ENCODE data around the gene MAT1A.

Gene MAT1A

DNA sequence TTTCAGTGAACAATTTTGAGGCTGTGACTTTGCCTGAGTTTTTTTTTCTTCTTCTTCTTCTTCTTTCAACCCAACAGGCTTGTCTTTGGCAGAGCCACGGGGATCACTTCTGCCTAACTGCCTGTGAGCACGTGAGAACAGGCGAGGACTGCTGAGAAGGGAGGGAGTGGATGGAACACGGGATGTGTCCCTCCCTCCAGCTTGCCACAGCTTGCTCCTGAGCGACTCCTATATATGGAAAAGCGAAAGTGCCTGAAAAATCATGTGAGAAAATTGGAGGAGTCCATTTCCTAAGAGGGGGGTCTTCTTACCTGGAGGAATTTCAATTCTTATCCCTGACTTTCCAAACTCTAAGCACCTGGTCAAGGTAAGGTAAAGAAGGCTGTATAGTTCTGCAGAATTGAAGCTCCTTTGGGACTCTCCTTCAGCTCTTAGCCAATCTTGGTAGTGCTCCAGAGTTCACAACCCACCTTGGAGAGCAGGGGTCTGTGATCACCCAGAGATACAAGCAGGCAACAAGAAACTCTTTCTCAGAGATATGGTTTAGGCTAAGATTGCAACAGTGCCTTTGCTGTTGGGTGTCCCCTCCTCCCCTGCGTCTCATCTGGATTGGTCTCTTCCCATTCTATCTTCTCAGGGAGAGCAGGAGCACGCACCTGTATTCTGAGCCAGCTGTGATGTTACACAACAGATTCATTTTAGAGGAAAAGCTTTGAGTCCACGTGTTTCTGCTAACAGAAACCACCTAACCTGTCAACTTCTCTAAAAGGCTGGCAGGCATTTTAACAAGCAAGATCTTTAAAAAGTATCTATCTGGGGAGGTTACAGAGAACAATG is at the start of gene MAT1A:
MAT1A (minus strand) TSS at position 208 of the 837 bp plus-strand sequence. CDS start 235 bp downstream, outside the sequence.
- TF ChIP-seq, protein P1, sequence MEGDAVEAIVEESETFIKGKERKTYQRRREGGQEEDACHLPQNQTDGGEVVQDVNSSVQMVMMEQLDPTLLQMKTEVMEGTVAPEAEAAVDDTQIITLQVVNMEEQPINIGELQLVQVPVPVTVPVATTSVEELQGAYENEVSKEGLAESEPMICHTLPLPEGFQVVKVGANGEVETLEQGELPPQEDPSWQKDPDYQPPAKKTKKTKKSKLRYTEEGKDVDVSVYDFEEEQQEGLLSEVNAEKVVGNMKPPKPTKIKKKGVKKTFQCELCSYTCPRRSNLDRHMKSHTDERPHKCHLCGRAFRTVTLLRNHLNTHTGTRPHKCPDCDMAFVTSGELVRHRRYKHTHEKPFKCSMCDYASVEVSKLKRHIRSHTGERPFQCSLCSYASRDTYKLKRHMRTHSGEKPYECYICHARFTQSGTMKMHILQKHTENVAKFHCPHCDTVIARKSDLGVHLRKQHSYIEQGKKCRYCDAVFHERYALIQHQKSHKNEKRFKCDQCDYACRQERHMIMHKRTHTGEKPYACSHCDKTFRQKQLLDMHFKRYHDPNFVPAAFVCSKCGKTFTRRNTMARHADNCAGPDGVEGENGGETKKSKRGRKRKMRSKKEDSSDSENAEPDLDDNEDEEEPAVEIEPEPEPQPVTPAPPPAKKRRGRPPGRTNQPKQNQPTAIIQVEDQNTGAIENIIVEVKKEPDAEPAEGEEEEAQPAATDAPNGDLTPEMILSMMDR (IDR thresholded peaks at IDR 0.05; ENCODE audit: borderline replicate concordance, insufficient read depth, low read depth, low read length): no peak
- no peak within 1 kb of the TSS for H3K4me3 ChIP-seq (ENCODE audit: low read depth, low read length)

GRCh38 chr10:80333983-80334382 is 44.5 kb upstream of the MAT1A start:
- TF ChIP-seq, protein P1 (IDR thresholded peaks at IDR 0.05; ENCODE audit: borderline replicate concordance, insufficient read depth, low read depth, low read length): no peak

DNA sequence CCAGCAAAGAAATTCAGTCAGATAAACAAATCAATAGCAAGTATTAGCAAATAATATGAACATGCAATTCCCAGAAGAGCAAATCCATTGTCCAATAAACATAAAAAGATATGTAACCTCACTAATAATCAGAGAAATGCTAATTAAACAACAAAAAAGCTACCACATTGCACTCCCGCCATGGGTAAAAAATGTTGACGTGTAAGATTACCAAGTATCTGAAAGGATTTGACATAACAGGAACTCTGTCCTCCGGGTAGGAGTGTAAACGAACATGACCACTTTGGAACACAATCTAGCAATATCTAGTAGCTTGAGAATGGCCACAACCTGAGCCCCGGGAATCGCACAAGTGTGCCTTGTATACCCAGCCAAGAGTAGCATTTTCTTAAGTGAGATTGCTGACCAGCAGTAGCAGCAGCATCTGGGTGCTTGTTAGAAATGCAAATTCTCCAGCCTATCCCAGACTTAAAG is 35.5 kb upstream of the MAT1A start:
- H3K4me3 ChIP-seq (ENCODE audit: low read depth, low read length): no peak overlapping the region
- TF ChIP-seq, protein P1 (IDR thresholded peaks at IDR 0.05; ENCODE audit: borderline replicate concordance, insufficient read depth, low read depth, low read length): no peak

More at GRCh38 chr10:80333983-80334382, 44.5 kb upstream of the MAT1A start:
- no peak overlapping the region for H3K4me3 ChIP-seq (ENCODE audit: low read depth, low read length)

- H3K4me3 ChIP-seq (ENCODE audit: low read depth, low read length): no peak overlapping the region
- TF ChIP-seq, protein P1 (IDR thresholded peaks at IDR 0.05; ENCODE audit: borderline replicate concordance, insufficient read depth, low read depth, low read length): no peak
These were observed 34.6 kb upstream of the MAT1A start for GRCh38 chr10:80324086-80324485.

DNA sequence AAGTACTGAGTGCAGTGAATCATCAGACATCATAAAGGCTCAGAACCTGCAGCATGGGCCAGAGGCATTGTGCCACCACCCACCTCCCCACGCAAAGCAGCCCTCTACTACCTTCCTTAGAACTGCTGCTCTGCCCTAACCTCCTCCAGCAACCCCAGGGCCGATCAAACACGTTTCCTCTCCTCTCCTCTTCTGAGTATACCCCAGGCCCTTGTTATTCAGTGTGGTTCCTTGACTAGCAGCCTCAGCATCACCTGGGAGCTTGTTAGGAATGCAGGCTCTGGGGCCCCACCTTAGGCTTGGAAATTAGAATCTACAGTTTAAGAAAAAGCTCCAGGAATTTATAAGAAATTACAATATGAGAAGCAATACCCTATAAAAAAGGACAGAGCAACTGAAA is 33.9 kb upstream of the MAT1A start:
- TF ChIP-seq, protein P1 (IDR thresholded peaks at IDR 0.05; ENCODE audit: borderline replicate concordance, insufficient read depth, low read depth, low read length): no peak

DNA sequence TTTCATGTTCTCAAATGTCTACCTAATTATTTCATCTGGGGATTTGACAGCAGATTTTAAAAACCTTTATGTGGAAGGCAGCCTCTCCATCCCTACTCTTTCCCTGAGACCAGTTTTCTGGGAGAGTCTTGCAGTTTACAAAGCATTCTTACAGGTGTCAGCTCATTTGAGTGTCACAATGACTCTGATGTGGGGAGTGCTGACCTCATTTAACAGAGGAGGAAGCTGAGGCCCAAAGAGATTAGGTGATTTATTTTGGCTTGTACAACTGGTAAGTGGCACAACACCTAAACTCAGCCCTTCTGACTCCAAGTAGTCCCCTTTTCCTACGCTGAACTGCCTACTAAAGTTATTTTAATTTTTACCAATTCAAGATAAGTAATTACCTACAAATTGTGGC is 33.3 kb upstream of the MAT1A start:
- H3K4me3 ChIP-seq (ENCODE audit: low read depth, low read length): no peak overlapping the region
- TF ChIP-seq, protein P1 (IDR thresholded peaks at IDR 0.05; ENCODE audit: borderline replicate concordance, insufficient read depth, low read depth, low read length): no peak

More for the DNA sequence above, 33.9 kb upstream of the MAT1A start:
- no peak overlapping the region for H3K4me3 ChIP-seq (ENCODE audit: low read depth, low read length)

GRCh38 chr10:80322158-80322557 is 32.7 kb upstream of the MAT1A start:
- H3K4me3 ChIP-seq (ENCODE audit: low read depth, low read length): no peak overlapping the region
- TF ChIP-seq, protein P1 (IDR thresholded peaks at IDR 0.05; ENCODE audit: borderline replicate concordance, insufficient read depth, low read depth, low read length): no peak
